Measurements from ENCODE around the gene INSL3.

Gene INSL3

DNA sequence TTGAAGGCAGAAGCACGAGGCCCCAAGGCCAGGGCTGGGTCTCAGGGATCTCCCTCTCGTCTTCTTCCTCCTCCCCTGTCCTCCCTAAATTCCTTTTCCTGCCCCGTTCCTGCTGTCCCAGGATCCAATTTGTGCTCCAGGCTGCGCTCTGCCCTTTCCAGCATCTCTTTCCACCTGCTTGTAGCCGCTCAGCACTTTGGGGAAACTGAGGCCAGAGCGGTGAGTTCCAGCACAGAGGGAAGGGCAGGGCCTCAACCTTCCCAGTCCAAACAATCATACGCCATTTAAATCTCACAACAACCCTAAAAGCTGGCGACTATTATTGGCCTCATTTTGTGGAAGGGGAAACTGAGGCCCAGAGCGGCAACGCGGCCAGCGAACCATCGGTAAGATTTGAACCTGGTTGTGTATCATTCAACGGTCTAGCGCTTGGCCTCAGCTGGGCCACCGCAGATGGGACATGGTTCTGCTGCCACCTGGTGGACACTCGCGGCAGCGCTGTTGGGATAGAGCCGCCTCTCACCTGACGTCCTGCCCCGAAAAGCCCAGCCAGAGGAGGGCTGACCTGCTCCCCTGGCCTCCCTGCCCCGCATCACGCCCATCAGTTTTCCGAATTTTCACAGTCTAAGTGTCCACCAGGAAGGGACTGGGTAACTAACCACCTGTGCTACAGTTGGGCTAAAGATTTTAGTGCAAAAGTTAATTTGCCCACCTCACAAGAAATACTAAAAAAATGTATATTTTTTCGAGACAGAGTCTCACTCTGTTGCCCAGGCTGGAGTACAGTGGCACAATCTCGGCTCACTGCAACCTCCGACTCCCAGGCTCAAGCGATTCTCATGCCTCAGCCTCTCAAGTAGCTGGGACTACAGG lies 34.2 kb upstream of the INSL3 start:
- H3K9me2 ChIP-seq (ENCODE audit: low read depth, low read length): no peaks in the 10 kb centered on the region
- H2AFZ ChIP-seq (ENCODE audit: low read length): no peak overlapping the region
- no peaks in the 10 kb centered on the region for H3K9me3 ChIP-seq (ENCODE audit: low read length)
- peaks cover 9% of the 10 kb centered on the region for H3K4me1 ChIP-seq (ENCODE audit: insufficient read depth, low read length, severe bottlenecking)
- no peaks in the 10 kb centered on the region for H3K27me3 ChIP-seq (ENCODE audit: insufficient read depth, low read length)
- H3K36me3 ChIP-seq (ENCODE audit: insufficient read depth, low read length): peaks cover 6% of the 10 kb centered on the region
- H3K79me2 ChIP-seq (ENCODE audit: insufficient read depth, low read length): peaks cover 6% of the 10 kb centered on the region
- no peak overlapping the region for H3K9ac ChIP-seq (ENCODE audit: low read length)
- no peak overlapping the region for H3K4me3 ChIP-seq (ENCODE audit: low read depth, low read length, poor library complexity, severe bottlenecking)
- H4K20me1 ChIP-seq (ENCODE audit: insufficient read depth, low read length): no peaks in the 10 kb centered on the region
- H3K27ac ChIP-seq (ENCODE audit: low read depth, low read length, poor library complexity, severe bottlenecking): no peak overlapping the region
- TF ChIP-seq, protein P1, sequence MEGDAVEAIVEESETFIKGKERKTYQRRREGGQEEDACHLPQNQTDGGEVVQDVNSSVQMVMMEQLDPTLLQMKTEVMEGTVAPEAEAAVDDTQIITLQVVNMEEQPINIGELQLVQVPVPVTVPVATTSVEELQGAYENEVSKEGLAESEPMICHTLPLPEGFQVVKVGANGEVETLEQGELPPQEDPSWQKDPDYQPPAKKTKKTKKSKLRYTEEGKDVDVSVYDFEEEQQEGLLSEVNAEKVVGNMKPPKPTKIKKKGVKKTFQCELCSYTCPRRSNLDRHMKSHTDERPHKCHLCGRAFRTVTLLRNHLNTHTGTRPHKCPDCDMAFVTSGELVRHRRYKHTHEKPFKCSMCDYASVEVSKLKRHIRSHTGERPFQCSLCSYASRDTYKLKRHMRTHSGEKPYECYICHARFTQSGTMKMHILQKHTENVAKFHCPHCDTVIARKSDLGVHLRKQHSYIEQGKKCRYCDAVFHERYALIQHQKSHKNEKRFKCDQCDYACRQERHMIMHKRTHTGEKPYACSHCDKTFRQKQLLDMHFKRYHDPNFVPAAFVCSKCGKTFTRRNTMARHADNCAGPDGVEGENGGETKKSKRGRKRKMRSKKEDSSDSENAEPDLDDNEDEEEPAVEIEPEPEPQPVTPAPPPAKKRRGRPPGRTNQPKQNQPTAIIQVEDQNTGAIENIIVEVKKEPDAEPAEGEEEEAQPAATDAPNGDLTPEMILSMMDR (IDR thresholded peaks at IDR 0.05; ENCODE audit: low read length): peak; percentile 91
- TF ChIP-seq EZH2 (IDR thresholded peaks at IDR 0.05; ENCODE audit: borderline replicate concordance, low read length): no peak
- H3K4me2 ChIP-seq (ENCODE audit: low read length): no peak overlapping the region
- H3F3A ChIP-seq (ENCODE audit: insufficient read depth, low read length): no peaks in the 10 kb centered on the region

DNA sequence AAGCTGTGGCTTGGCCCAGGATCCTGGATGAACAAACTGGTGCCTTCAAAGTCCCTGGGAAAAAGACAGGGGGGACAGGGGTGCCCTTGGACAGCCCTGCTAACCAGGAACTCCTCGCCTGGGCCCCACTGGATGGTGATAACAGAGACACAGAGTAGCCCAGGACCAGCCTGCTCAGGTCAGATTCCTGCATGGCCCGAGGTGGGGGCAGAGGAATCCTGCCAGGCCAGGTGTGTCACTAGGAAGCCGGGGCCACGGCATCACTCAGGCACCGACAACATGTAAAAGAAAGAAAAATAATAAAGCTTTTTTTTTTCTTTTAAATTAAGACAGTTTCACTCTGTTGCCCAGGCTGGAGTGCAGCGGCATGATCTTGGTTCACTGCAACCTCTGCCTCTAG lies 32.7 kb upstream of the INSL3 start:
- H4K20me1 ChIP-seq (ENCODE audit: insufficient read depth, low read length): no peaks in the 10 kb centered on the region
- H3K27ac ChIP-seq (ENCODE audit: low read depth, low read length, poor library complexity, severe bottlenecking): no peak overlapping the region
- H3K4me2 ChIP-seq (ENCODE audit: low read length): no peak overlapping the region
- no peaks in the 10 kb centered on the region for H3K9me3 ChIP-seq (ENCODE audit: low read length)
- no peaks in the 10 kb centered on the region for H3F3A ChIP-seq (ENCODE audit: insufficient read depth, low read length)
- H3K9ac ChIP-seq (ENCODE audit: low read length): no peak overlapping the region
- peaks cover 11% of the 10 kb centered on the region for H3K4me1 ChIP-seq (ENCODE audit: insufficient read depth, low read length, severe bottlenecking)
- no peak overlapping the region for H3K4me3 ChIP-seq (ENCODE audit: low read depth, low read length, poor library complexity, severe bottlenecking)
- no peaks in the 10 kb centered on the region for H3K36me3 ChIP-seq (ENCODE audit: insufficient read depth, low read length)
- H3K9me2 ChIP-seq (ENCODE audit: low read depth, low read length): no peaks in the 10 kb centered on the region
- H2AFZ ChIP-seq (ENCODE audit: low read length): no peak overlapping the region
- no peak for TF ChIP-seq EZH2 (IDR thresholded peaks at IDR 0.05; ENCODE audit: borderline replicate concordance, low read length)
- TF ChIP-seq, protein P1 (IDR thresholded peaks at IDR 0.05; ENCODE audit: low read length): no peak
- no peaks in the 10 kb centered on the region for H3K27me3 ChIP-seq (ENCODE audit: insufficient read depth, low read length)
- no peaks in the 10 kb centered on the region for H3K79me2 ChIP-seq (ENCODE audit: insufficient read depth, low read length)

DNA sequence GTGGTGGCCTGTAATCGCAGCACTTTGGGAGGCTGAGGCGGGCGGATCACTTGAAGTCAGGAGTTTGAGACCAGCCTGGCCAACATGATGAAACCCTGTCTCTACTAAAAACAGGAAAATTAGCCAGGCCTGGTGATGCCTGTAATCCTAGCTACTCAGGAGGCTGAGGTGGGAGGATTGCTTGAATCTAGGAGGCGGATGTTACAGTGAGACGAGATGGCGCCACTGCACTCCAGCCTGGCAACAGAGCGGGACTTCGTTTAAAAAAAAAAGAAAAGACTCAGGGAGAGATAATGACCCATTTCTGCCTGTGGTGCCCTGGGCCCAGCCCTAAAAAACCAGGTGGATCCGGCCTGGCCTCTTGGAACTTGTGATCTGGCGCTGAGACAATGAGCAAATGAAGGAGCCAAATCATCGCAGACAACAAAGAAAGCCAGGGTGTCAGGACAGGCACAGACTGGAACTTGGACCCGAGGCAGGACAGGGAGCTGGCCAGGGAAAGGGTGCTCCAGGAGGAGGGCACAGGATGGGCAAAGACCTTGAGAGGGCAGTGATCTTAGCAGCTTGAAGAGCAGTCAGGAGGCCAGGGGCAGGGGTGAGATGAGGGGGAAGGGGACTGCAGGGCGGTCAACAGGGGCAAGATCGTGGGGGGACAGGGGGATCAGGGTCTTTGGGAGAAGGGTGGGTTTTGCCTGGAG lies 27.4 kb upstream of the INSL3 start:
- no peak overlapping the region for H3K4me3 ChIP-seq (ENCODE audit: low read depth, low read length, poor library complexity, severe bottlenecking)
- H3K79me2 ChIP-seq (ENCODE audit: insufficient read depth, low read length): no peaks in the 10 kb centered on the region
- 0 out of 2 replicates have a peak overlapping the region, but pooled peaks have one; percentile 34 for H2AFZ ChIP-seq (ENCODE audit: low read length)
- no peaks in the 10 kb centered on the region for H3K36me3 ChIP-seq (ENCODE audit: insufficient read depth, low read length)
- H4K20me1 ChIP-seq (ENCODE audit: insufficient read depth, low read length): no peaks in the 10 kb centered on the region
- H3K27me3 ChIP-seq (ENCODE audit: insufficient read depth, low read length): no peaks in the 10 kb centered on the region
- peaks cover 27% of the 10 kb centered on the region for H3K4me1 ChIP-seq (ENCODE audit: insufficient read depth, low read length, severe bottlenecking)
- TF ChIP-seq, protein P1 (IDR thresholded peaks at IDR 0.05; ENCODE audit: low read length): no peak
- no peak for TF ChIP-seq EZH2 (IDR thresholded peaks at IDR 0.05; ENCODE audit: borderline replicate concordance, low read length)
- no peak overlapping the region for H3K9ac ChIP-seq (ENCODE audit: low read length)
- no peaks in the 10 kb centered on the region for H3F3A ChIP-seq (ENCODE audit: insufficient read depth, low read length)
- no peaks in the 10 kb centered on the region for H3K9me3 ChIP-seq (ENCODE audit: low read length)
- no peaks in the 10 kb centered on the region for H3K9me2 ChIP-seq (ENCODE audit: low read depth, low read length)
- H3K4me2 ChIP-seq (ENCODE audit: low read length): no peak overlapping the region
- H3K27ac ChIP-seq (ENCODE audit: low read depth, low read length, poor library complexity, severe bottlenecking): peak overlapping the region; percentile 66

Data from OCI-LY1 (cell line).